Germinal center (tissue), 1 donor: ENCODE data around the gene DDRGK1.
"Not testable (repeated sequence)": the region's sequence is repeated elsewhere in the genome, so short reads cannot be mapped to it uniquely, and the experiment has no call there.

Source experiments
- DNase-seq: peaks from one replicate; pipeline ENCODE4 v3.0.0; 2012; ENCODE audit warnings: mixed read lengths, low spot score

The DDRGK1 gene

GRCh38 chr20:3215359-3215917 lies 11.0 kb upstream of the DDRGK1 start:
- not testable (repeated sequence) for DNase-seq

DNA sequence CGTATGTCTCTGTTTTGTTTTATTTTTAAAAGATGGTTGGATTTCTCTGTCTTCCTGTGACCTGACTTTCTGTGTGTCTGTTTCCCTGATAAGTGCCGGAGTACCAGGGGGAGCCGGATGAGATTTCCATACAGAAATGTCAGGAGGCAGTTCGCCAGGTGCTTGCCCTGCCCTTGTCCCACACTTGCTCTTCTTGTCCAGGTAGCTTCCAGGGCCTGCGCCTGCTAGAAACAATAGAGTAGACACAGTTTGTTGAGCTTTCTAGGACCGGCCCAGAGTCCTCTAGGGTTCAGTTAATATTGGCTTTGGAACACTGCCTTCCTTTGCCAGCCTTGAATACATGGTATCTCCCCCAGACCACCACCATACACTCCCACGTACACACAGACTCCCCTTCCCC lies 8.7 kb upstream of the DDRGK1 start:
- no peak for DNase-seq

DNA sequence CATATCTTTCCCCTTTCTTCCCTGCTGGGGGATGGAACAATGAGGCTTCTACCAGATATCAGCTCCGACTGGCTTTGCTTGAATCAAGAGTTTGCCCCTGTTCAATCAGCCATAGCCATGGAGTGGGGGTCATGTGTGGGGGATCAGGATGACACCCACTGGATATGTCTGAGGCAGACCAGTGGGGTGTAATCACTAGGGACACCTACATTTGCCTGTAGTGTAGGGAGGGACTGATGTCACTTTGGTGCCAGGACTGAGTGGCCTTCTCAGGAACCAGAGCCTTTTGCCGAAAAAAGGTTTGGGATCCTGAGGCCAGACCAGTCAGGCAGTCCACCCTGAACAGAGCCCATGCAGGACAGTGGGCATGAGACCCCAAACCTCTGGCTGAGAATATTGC lies 5.9 kb upstream of the DDRGK1 start:
- DNase-seq = no peak

DNA sequence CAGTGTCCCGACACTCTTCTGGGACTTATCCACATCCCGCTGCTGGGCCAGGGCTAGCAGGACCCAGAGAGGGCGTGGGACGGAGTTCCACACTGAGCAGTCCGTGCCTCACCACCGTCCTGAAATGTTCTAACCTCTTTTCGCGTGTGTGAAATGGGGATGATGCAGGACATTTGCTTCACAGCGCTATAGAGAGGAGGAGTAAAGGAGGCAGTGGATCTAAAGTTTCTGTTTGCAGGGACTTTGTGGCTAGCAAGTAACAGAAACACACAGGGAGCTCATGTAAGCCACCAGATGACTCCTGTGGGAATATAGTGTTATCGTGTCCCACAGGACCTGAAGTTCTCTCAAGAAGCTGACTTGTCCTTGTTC lies 5.5 kb upstream of the DDRGK1 start:
- DNase-seq = no peak

GRCh38 chr20:3209257-3209945 lies 4.9 kb upstream of the DDRGK1 start, which contains the start of gene ITPA:
ITPA (plus strand) TSS chr20:3209498; CDS start chr20:3209552, 54 bp downstream.
- peak; percentile 70 for DNase-seq

- DNase-seq = peak; percentile 26
These were observed 4.3 kb upstream of the DDRGK1 start for GRCh38 chr20:3208786-3209256.

- DNase-seq = peak; percentile 27
These were observed 963 bp downstream of the DDRGK1 start for GRCh38 chr20:3203315-3204123.

DNA sequence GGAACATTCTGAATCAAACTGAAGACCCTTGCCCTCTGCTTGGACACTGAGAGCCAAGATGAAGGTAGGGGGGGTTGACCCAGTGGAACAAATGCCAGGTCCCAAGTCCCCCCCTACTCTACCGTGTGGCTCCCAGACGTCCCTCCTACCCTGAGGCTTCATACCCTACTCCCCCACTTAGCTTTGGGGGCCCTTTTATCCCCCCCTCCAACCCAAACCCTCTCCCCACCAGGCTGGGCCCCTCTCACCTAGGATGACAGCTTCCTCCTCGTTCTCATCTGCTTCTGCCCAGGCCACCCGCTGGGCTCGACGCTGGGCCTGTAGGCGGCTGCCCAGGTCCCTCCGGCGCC lies 1.5 kb downstream of the DDRGK1 start:
- DNase-seq = no peak

- no peak for DNase-seq
These were observed 4.3 kb downstream of the DDRGK1 start for GRCh38 chr20:3199976-3200755.

DNA sequence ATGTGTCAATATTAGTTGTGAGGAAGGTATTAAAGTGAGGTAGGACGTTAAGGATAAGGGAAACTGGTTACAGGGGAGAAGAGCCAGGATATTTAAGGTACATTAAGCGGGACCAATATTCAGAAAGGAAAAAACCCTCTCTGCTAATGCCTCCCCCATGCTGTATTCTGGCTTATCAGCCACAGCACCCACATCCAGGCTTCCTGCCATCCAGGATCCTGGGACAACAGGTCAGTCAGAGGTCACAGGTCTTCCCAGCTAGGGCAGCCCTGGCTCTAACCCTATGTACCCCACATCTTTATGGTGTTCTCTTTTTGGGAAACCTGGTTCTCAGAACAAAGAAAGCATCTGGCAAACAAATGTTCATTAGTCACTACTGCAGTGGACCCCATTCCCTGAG lies 5.3 kb downstream of the DDRGK1 start:
- no peak for DNase-seq

DNA sequence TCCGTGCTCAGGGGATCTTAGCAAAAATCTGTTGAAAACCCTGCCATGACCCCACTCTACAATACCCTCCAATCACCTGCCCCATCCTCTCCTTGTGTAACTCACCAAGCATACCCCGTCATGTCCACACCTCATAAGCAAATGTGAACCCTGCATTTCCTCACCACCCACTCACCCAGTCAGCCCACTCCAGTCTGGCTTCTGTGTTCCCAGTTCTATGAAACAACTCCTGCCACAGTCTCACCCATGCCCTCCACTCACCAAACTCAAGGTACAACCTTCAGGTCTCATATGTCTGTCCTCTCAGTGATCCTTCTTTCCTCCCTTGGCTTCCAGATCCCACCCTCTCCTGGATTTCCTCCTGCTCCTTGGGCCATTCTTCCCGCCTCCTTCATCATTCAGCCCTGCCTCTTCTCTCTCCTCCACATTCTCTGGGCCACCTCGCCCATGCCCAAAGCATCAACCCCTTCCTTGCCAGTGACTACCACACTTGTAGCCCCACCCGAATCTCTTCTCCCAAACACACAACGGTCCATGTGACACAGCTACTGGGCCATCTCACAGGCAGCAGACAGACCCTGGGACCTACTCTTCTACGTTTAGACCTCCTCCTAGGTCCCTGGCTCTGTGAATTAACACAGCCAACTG lies 8.8 kb downstream of the DDRGK1 start:
- no peak for DNase-seq

- DNase-seq = no peak
These were observed 9.7 kb downstream of the DDRGK1 start for GRCh38 chr20:3194617-3195280.

- DNase-seq = no peak
These were observed 10.5 kb downstream of the DDRGK1 start for GRCh38 chr20:3193806-3194616.

GRCh38 chr20:3192226-3193015 lies 12.1 kb downstream of the DDRGK1 start:
- no peak for DNase-seq

DNA sequence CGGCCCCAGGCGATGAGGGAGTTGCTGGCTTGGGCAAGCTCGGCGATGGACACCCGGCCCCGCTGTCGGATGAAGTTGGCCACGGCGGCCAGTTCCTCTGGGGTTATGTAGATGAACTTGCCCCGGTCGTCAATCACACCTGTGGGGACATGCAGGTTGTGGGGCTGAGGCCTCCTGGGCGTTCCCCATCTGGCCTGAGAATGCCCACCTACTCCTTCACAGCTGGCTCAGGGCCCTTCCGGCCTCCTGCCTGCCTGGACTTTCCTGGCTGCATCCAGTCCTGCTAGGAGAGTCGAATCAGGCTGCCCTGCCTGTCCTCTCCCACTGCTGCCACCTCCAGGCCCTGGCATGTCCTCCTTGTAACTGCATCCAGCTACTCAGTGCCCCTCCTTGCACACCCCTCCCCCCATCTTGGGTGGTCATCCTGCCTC lies 13.8 kb downstream of the DDRGK1 start:
- no peak for DNase-seq

GRCh38 chr20:3189561-3190131 lies 14.8 kb downstream of the DDRGK1 start:
- no peak for DNase-seq

GRCh38 chr20:3188823-3189413 lies 15.6 kb downstream of the DDRGK1 start:
- DNase-seq = no peak

- DNase-seq = not testable (repeated sequence)
These were observed 16.6 kb downstream of the DDRGK1 start for GRCh38 chr20:3187861-3188260.
